Stimulated activated CD8-positive, alpha-beta memory T cell treated with anti-CD3 and anti-CD28 coated beads, Interleukin-15, amount 100 ng/mL, for 1 hour (primary cell): ENCODE results near the gene CNKSR1.
"Not testable (repeated sequence)": the region's sequence is repeated elsewhere in the genome, so short reads cannot be mapped to it uniquely, and the experiment has no call there.

Source experiments
- DNase-seq: peaks from one replicate; pipeline ENCODE4 v3.0.0-alpha.2; 2020; ENCODE audit warnings: low read depth

Gene CNKSR1

GRCh38 chr1:26230682-26231081 lies 53.4 kb downstream of the CNKSR1 start:
- not testable (repeated sequence) for DNase-seq

DNA sequence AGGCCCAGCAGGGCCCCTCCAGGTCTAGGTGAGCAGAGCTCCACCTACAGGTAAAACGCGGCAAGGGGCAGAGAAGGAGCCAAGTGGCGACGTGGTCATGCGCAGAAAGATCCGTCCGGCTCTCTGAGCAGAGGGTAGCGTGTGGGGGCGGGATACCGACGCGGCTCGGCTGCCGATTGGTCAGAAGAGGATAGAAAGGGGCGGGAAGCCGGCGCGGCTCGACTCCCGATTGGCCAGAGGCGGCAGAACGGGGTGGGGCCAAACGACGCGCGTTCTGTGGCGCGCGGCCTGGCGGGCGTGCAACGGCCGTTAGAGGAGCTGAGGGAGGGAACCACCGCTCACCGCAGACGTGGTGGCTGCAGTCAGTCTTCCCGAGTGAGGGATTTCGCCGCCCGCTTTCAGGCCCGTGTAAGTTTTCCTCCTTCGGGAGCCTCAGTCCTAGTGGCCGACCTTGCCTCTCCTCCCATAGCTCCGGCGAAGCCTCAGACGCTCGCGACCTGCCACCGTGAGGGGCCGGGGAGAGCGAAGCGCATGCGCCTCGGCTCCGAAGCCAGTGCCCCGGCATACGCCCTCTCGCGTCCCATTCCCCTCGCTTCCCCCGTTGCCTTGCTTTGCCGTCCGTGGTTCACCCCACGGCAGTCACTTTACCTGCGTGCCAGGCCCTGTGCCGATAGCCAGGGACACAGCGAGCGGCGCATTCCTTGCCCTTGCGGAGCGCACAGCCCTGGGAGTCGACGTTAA lies 56.8 kb downstream of the CNKSR1 start, which contains the start of gene CEP85:
TSS of gene CEP85 (plus strand) at position 298 of the 741 bp plus-strand sequence. CDS start 5,584 bp downstream, outside the sequence.
- DNase-seq: peak; percentile 96

- DNase-seq: no peak
These were observed 57.5 kb downstream of the CNKSR1 start for GRCh38 chr1:26234644-26235370.

DNA sequence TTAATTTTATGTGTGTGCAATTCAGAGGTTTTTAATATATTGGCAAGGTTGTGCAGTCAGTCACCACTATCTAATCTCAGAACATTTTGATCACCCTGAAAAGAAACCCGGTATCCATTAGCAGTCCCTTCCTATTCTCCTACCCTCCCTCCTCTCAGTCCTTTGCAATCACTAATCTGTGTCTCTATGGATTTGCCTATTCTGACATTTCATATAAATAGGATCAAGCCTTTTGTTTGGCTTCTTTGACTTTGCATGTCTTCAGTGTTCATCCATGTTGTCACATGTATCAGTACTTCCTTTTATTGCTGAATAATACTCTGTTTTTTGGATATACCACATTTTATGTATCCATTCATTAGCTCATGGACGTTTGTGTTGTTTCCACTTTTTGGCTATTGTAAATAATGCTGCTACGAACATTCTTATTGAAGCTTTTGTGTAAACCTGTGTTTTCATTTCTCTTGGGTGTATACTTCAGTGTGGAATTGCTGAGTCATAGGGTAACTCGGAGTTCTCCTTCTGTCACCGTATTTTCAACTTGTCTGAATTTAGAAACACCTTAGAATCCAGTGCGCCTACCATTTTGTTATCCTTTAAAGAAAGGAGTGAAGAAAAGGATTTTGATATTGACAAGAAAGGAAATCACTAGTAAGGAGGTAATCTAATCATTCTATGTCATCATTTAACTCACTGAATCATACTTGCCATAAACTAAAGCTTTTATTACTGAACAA lies 60.1 kb downstream of the CNKSR1 start:
- no peak for DNase-seq
